A673 (cell line): ENCODE measurements around the gene MAPKAP1. TPM values are rescaled to one million over a fixed set of nuclear protein-coding genes. Genes with fewer than 3 reads are reported as not detected.

Experiments
- BruUV-seq: library from RNA; stranded (reverse); fragments of 400-500 nt; replicated peaks from 2 replicates; lab custom pipeline; 2021; lab: Mats Ljungman, UMichigan
- CTCF ChIA-PET: fragments of 300-600 bp; sonication (Branson Sonifier 250); formaldehyde crosslinking; loops from one replicate; lab custom pipeline; 2022; ENCODE audit warnings: antibody characterized with exemption; lab: Charles Lee
- POLR2A ChIA-PET: fragments of 300-600 bp; sonication (Branson Sonifier 250); formaldehyde crosslinking; loops from one replicate; lab custom pipeline; 2022; ENCODE audit warnings: antibody characterized with exemption; ENCODE audit not compliant: low non-redundant PET; lab: Charles Lee
- DNase-seq: peaks from one replicate; pipeline ENCODE4 v3.0.0-alpha.2; 2015; ENCODE audit warnings: low spot score
- H3K27ac ChIP-seq: fragments of 200-600 bp; sonication (generic); 2 replicates; pipeline ENCODE4 v1.5.1; 2016; ENCODE audit warnings: mixed run types, low read depth, mild to moderate bottlenecking, mixed read lengths, antibody characterized with exemption, low read length; ENCODE audit not compliant: poor library complexity, severe bottlenecking
- H3K27me3 ChIP-seq: fragments of 200-600 bp; sonication (generic); replicated peaks from 2 replicates; pipeline ENCODE4 v1.6.1; 2017; ENCODE audit warnings: mixed run types, low read depth, mild to moderate bottlenecking, mixed read lengths, antibody characterized with exemption, low read length; ENCODE audit not compliant: insufficient read depth, poor library complexity
- H3K36me3 ChIP-seq: fragments of 200-600 bp; sonication (generic); 2 replicates; pipeline ENCODE4 v1.6.1; 2016; ENCODE audit warnings: mixed run types, mild to moderate bottlenecking, mixed read lengths, antibody characterized with exemption, low read length; ENCODE audit not compliant: insufficient read depth, poor library complexity, severe bottlenecking
- H3K4me1 ChIP-seq: fragments of 200-600 bp; sonication (generic); 2 replicates; pipeline ENCODE4 v1.6.1; 2017; ENCODE audit warnings: mixed run types, mild to moderate bottlenecking, mixed read lengths, antibody characterized with exemption, low read length; ENCODE audit not compliant: insufficient read depth, poor library complexity, severe bottlenecking
- H3K4me3 ChIP-seq: fragments of 200-600 bp; sonication (generic); 2 replicates; pipeline ENCODE4 v1.5.1; 2016; ENCODE audit warnings: low read depth, mixed run types, mild to moderate bottlenecking, mixed read lengths, low read length; ENCODE audit not compliant: poor library complexity, severe bottlenecking
- H3K9me3 ChIP-seq: fragments of 200-600 bp; sonication (generic); 2 replicates; pipeline ENCODE4 v1.6.1; 2016; ENCODE audit warnings: mixed run types, low read depth, mild to moderate bottlenecking, mixed read lengths, antibody characterized with exemption, low read length; ENCODE audit not compliant: poor library complexity, severe bottlenecking
- EZH2 ChIP-seq: fragments of 200-600 bp; sonication (generic); IDR thresholded peaks from 2 replicates; pipeline ENCODE4 v1.6.1; 2017; ENCODE audit warnings: borderline replicate concordance, low read depth, mild to moderate bottlenecking, mixed read lengths, antibody characterized with exemption, low read length; ENCODE audit not compliant: poor library complexity, severe bottlenecking
- intact Hi-C: fragments of 100-400 bp; cut with micrococcal nuclease; formaldehyde crosslinking; loops from one replicate; pipeline ENCODE4 v1.10.0; 2022; ENCODE audit not compliant: unreplicated experiment
- total RNA-seq: library from RNA; stranded (reverse); gene quantifications from 2 replicates; pipeline ENCODE4 v1.2.3, GENCODE V29; 2021
- TF ChIP-seq, protein P1 (sequence below): fragments of 300-800, 200-600 bp; sonication (generic); conservative IDR thresholded peaks from 2 replicates; pipeline ENCODE4 v1.5.1; 2017; ENCODE audit warnings: low read depth, mild to moderate bottlenecking, antibody characterized with exemption, low read length, moderate library complexity, mixed read lengths

The MAPKAP1 gene
- total RNA-seq, 1 experiment from 2014 or later: 98.7 TPM

DNA sequence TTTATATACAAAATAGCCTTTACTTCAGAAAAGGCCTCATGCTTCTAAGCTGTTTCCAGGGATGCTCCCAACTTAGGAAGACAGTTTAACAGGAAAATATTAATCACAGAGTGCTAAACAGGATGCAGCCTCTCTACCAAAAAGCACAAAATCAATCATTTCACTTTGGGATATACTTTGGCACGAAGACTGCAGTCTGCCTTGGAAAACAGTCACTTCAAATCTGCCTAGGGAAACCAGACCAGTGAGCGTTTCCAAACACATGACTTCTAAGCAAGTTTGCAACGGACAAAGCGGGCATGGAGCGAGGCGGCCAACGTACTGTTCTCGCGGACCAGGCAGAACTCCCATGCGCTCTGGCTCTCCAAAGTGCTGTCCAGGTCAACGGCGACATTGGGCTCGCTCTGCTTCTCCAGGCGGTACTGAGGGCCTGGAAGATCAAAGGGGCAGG is 201.0 kb downstream of the MAPKAP1 start:
- intact Hi-C loops: no loop called here
- Histone ChIP-seq H3K4me3 (no peak overlapping the region), H3K4me1 (no peaks in the 10 kb centered on the region), H3K27me3 (no peaks in the 10 kb centered on the region), H3K9me3 (no peaks in the 10 kb centered on the region), H3K36me3 (no peaks in the 10 kb centered on the region), H3K27ac (no peak overlapping the region)
- no TSS peak for BruUV-seq
- ChIA-PET POLR2A (no interaction called here), CTCF (no interaction called here)
- TF ChIP-seq, protein P1, sequence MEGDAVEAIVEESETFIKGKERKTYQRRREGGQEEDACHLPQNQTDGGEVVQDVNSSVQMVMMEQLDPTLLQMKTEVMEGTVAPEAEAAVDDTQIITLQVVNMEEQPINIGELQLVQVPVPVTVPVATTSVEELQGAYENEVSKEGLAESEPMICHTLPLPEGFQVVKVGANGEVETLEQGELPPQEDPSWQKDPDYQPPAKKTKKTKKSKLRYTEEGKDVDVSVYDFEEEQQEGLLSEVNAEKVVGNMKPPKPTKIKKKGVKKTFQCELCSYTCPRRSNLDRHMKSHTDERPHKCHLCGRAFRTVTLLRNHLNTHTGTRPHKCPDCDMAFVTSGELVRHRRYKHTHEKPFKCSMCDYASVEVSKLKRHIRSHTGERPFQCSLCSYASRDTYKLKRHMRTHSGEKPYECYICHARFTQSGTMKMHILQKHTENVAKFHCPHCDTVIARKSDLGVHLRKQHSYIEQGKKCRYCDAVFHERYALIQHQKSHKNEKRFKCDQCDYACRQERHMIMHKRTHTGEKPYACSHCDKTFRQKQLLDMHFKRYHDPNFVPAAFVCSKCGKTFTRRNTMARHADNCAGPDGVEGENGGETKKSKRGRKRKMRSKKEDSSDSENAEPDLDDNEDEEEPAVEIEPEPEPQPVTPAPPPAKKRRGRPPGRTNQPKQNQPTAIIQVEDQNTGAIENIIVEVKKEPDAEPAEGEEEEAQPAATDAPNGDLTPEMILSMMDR: no peak
- no peak for TF ChIP-seq EZH2
- no peak for DNase-seq

- no peaks in the 10 kb centered on the region for H3K27me3 ChIP-seq
- H3K27ac ChIP-seq: no peak overlapping the region
- DNase-seq: no peak
- no peaks in the 10 kb centered on the region for H3K9me3 ChIP-seq
- ChIA-PET CTCF (interaction anchor here (0.7 kb wide), 1 partner anchor 153 kb away, joined by 3 read pairs; no protein-coding TSS in a partner anchor), POLR2A (no interaction called here)
- no peaks in the 10 kb centered on the region for H3K4me1 ChIP-seq
- TF ChIP-seq, protein P1: no peak
- no peak for TF ChIP-seq EZH2
- no TSS peak for BruUV-seq
- intact Hi-C loops: no loop called here
- H3K4me3 ChIP-seq: no peak overlapping the region
- no peaks in the 10 kb centered on the region for H3K36me3 ChIP-seq
Measured at GRCh38 chr9:125504616-125505015, 202.4 kb downstream of the MAPKAP1 start.

DNA sequence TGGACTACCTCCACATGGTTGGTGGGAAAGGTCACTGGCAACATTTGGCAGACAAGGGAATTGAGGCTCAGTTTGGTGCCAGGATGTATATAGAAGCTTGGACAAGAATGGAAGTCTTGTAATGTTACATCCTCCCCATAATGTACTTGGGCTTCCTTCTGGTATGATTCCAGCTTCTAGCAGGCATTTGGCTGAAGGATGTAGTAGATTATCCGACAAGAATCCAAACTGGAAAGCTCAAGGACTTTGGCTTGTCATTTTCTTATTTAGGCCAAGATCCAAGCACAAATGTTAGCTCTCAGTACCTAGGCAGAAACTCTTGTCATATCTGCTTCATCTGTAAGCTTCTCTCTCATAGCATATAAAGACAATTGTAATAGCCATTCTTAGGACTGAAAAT is 209.1 kb downstream of the MAPKAP1 start:
- Histone ChIP-seq H3K4me3 (no peak overlapping the region), H3K27ac (no peak overlapping the region), H3K36me3 (no peaks in the 10 kb centered on the region), H3K9me3 (no peaks in the 10 kb centered on the region), H3K4me1 (no peaks in the 10 kb centered on the region), H3K27me3 (no peaks in the 10 kb centered on the region)
- TF ChIP-seq EZH2: no peak
- TF ChIP-seq, protein P1: no peak
- no peak for DNase-seq
- no TSS peak for BruUV-seq
- intact Hi-C loops: no loop called here
- POLR2A ChIA-PET: no interaction called here
- CTCF ChIA-PET: no interaction called here
